Uterus (tissue), 4 donors: ENCODE data around the gene TMED6. TPM values are rescaled to one million over a fixed set of nuclear protein-coding genes. Genes with fewer than 3 reads are reported as not detected.

Source experiments
- DNase-seq, 2 donors: peaks; one replicate each; pipeline ENCODE4 v3.0.0-alpha.2; 2019 to 2020
- H3K27ac ChIP-seq, 2 donors: fragments of 200-600 bp; sonication (generic); 1 replicate in 1 of 2; 2 replicates in 1 of 2; pipeline ENCODE4 v1.5.1; 2016 to 2018
- H3K27me3 ChIP-seq, 2 donors: fragments of 200-600 bp; sonication (generic); one replicate each; pipeline ENCODE4 v1.5.1; 2018 to 2019; ENCODE audit warnings: control low read depth in 1 of 2
- H3K36me3 ChIP-seq, 2 donors: fragments of 200-600 bp; sonication (generic); one replicate each; pipeline ENCODE4 v1.5.1; 2019; ENCODE audit warnings: control low read depth in 1 of 2
- H3K4me1 ChIP-seq, 2 donors: fragments of 200-600 bp; sonication (generic); one replicate each; pipeline ENCODE4 v1.5.1; 2018 to 2019; ENCODE audit warnings: control low read depth in 1 of 2
- H3K4me3 ChIP-seq, 2 donors: fragments of 200-600 bp; sonication (generic); 1 replicate in 1 of 2; 2 replicates in 1 of 2; pipeline ENCODE4 v1.5.1; 2018 to 2019; ENCODE audit warnings: mild to moderate bottlenecking in 1 of 2
- H3K9me3 ChIP-seq, 2 donors: fragments of 200-600 bp; sonication (generic); one replicate each; pipeline ENCODE4 v1.5.1; 2019; ENCODE audit warnings: control low read depth in 1 of 2
- CTCF ChIP-seq, 4 experiments: fragments of 200-600 bp in 2 of 4; fragments of 450-650 bp in 2 of 4; sonication (generic) in 2 of 4; IDR thresholded peaks; one replicate each; pipeline ENCODE4 v1.5.1; 2016 to 2019; ENCODE audit warnings: antibody characterized with exemption in 4 of 4, mild to moderate bottlenecking in 2 of 4, moderate library complexity in 1 of 4
- POLR2A ChIP-seq, 2 donors: fragments of 450-650 bp; IDR thresholded peaks; one replicate each; pipeline ENCODE4 v1.6.1; 2016; ENCODE audit warnings: antibody characterized with exemption in 2 of 2, mild to moderate bottlenecking in 1 of 2, moderate library complexity in 1 of 2
- intact Hi-C: fragments of 100-400 bp; cut with DNase I; formaldehyde crosslinking; loops from one replicate; pipeline ENCODE4 v1.15.1; 2023; ENCODE audit warnings: low total_unique reads
- total RNA-seq, 4 donors: library from RNA; depleted of rRNA in 3 of 4; stranded (reverse); fragments of >200 nt in 3 of 4; gene quantifications; one replicate each; pipeline versions ENCODE4 v1.1.0 to v1.2.4, GENCODE V29; 2014 to 2023
- donor health status: DM: yes; HTN: yes; CAD: no.

The TMED6 gene
- total RNA-seq, 4 donors from 2014 or later: 0.98 TPM; not detected in 3

- Histone ChIP-seq H3K36me3 (no peaks in the 10 kb centered on the region), H3K4me1 (peaks cover 12 to 18% of the 10 kb centered on the region in 2 donors), H3K27ac (peak overlapping the region in 1 of 2 donors; percentile 8), H3K27me3 (no peaks in the 10 kb centered on the region), H3K9me3 (no peaks in the 10 kb centered on the region), H3K4me3 (no peak overlapping the region)
- no peak for DNase-seq
- TF ChIP-seq POLR2A (IDR thresholded peaks at IDR 0.05) (no peak), CTCF (IDR thresholded peaks at IDR 0.05) (no peak)
- intact Hi-C loops: no loop called here
These were observed 26.9 kb downstream of the TMED6 start for GRCh38 chr16:69324585-69325253.

- peak; percentile 57 to 67 for DNase-seq
- Histone ChIP-seq H3K9me3 (no peaks in the 10 kb centered on the region), H3K27me3 (no peaks in the 10 kb centered on the region), H3K4me3 (no peak overlapping the region), H3K36me3 (no peaks in the 10 kb centered on the region), H3K4me1 (peaks cover 6 to 12% of the 10 kb centered on the region in 2 donors), H3K27ac (peak overlapping the region in 1 of 2 donors; percentile 8)
- intact Hi-C loops: no loop called here
- TF ChIP-seq POLR2A (IDR thresholded peaks at IDR 0.05) (no peak), CTCF (IDR thresholded peaks at IDR 0.05) (no peak)
These were observed 27.5 kb downstream of the TMED6 start for GRCh38 chr16:69324013-69324531.

- intact Hi-C loops: no loop called here
- H3K4me1 ChIP-seq: peaks cover 0 to 8% of the 10 kb centered on the region in 2 donors
- DNase-seq: no peak
- H3K36me3 ChIP-seq: no peaks in the 10 kb centered on the region
- no peak overlapping the region for H3K4me3 ChIP-seq
- no peaks in the 10 kb centered on the region for H3K27me3 ChIP-seq
- H3K9me3 ChIP-seq: no peaks in the 10 kb centered on the region
- H3K27ac ChIP-seq: no peak overlapping the region
- TF ChIP-seq POLR2A (IDR thresholded peaks at IDR 0.05) (no peak), CTCF (IDR thresholded peaks at IDR 0.05) (no peak)
These were observed 28.2 kb downstream of the TMED6 start for GRCh38 chr16:69323415-69323814.

GRCh38 chr16:69322343-69322742 is 29.2 kb downstream of the TMED6 start:
- Histone ChIP-seq H3K4me1 (peaks cover 0 to 7% of the 10 kb centered on the region in 2 donors), H3K9me3 (no peaks in the 10 kb centered on the region), H3K27ac (no peak overlapping the region), H3K27me3 (no peaks in the 10 kb centered on the region), H3K4me3 (no peak overlapping the region), H3K36me3 (no peaks in the 10 kb centered on the region)
- DNase-seq: peak in 1 of 2 donors; percentile 5
- no peak for TF ChIP-seq CTCF (IDR thresholded peaks at IDR 0.05)
- intact Hi-C loops: no loop called here

- H3K36me3 ChIP-seq: no peaks in the 10 kb centered on the region
- no peaks in the 10 kb centered on the region for H3K27me3 ChIP-seq
- H3K9me3 ChIP-seq: no peaks in the 10 kb centered on the region
- peak in 1 of 2 donors; percentile 8 for DNase-seq
- intact Hi-C loops: no loop called here
- no peak overlapping the region for H3K4me3 ChIP-seq
- H3K4me1 ChIP-seq: no peaks in the 10 kb centered on the region
- no peak for TF ChIP-seq POLR2A (IDR thresholded peaks at IDR 0.05)
- no peak for TF ChIP-seq CTCF (IDR thresholded peaks at IDR 0.05)
- H3K27ac ChIP-seq: no peak overlapping the region
These were observed 30.5 kb downstream of the TMED6 start for GRCh38 chr16:69321080-69321479.
